Activated CD4-positive, alpha-beta T cell treated with anti-CD3 and anti-CD28 coated beads, Interleukin-2, amount 10 ng/mL, durations not matched to agents 7 days and 5 days (primary cell): ENCODE data around the gene PLXND1. TPM values are rescaled to one million over a fixed set of nuclear protein-coding genes. Genes with fewer than 3 reads are reported as not detected.
"Not testable (repeated sequence)": the region's sequence is repeated elsewhere in the genome, so short reads cannot be mapped to it uniquely, and the experiment has no call there.

Experiments used
- CTCF ChIA-PET: fragments of 350-600 bp; sonication (Branson Sonifier 250); formaldehyde crosslinking; loops from one replicate; lab custom pipeline; 2021; ENCODE audit warnings: antibody characterized with exemption; lab: Charles Lee
- POLR2A ChIA-PET: fragments of 350-600 bp; sonication (Branson Sonifier 250); formaldehyde crosslinking; loops from one replicate; lab custom pipeline; 2021; ENCODE audit warnings: antibody characterized with exemption; lab: Charles Lee
- DNase-seq: peaks from one replicate; pipeline ENCODE4 v3.0.0-alpha.2; 2020
- H3K27ac Mint-ChIP-seq: one replicate; pipeline ENCODE4 v1.8.0; 2021; ENCODE audit warnings: mild to moderate bottlenecking, moderate library complexity, mixed read lengths
- H3K27me3 Mint-ChIP-seq: one replicate; pipeline ENCODE4 v1.8.0; 2021; ENCODE audit warnings: mixed read lengths
- H3K36me3 Mint-ChIP-seq: one replicate; pipeline ENCODE4 v1.8.0; 2021; ENCODE audit warnings: low read depth, mixed read lengths
- H3K4me1 Mint-ChIP-seq: one replicate; pipeline ENCODE4 v1.8.0; 2021; ENCODE audit warnings: mixed read lengths
- H3K4me3 Mint-ChIP-seq: one replicate; pipeline ENCODE4 v1.8.0; 2021; ENCODE audit warnings: mild to moderate bottlenecking, moderate library complexity, mixed read lengths
- H3K9me3 Mint-ChIP-seq: one replicate; pipeline ENCODE4 v1.8.0; 2021; ENCODE audit warnings: mixed read lengths
- total RNA-seq, 2 experiments: library from RNA; stranded (reverse); gene quantifications; one replicate each; pipeline ENCODE4 v1.2.3, GENCODE V29; 2021

The PLXND1 gene
- total RNA-seq, 2 experiments from 2014 or later = 1.2 to 1.4 TPM

DNA sequence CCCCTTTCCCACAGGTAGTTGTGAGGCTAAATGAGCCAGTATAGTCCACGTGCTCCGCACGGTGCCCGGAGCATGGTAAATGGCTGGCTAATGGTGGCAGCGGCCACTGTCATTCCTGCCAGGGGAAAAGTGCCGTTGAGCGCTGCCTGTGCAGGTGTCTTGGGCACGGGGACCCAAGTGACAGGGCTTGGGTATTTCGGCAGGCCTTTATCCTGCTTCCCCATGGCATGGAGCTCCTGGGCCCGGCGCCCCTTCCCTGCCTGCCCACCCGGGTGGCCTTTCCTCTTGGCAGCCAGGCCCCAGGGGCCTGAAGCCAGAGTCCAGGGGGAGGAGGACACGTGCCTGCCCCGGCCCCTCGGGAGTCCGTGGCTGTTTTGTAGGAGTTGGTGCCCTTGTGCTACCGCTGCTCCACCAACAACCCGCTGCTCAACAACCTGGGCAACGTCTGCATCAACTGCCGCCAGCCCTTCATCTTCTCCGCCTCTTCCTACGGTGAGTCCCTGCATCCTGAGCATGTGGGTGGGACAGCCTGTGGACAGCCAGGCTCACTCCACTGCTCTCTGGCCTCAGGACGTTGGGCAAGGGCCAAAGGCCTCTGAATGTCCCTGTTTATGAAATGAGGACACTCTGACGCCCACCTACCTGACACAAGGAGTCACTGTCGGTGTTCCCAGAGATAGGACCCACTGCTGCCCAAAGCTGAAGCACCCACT, 91.2 kb downstream of the PLXND1 start:
- not testable (repeated sequence) for H3K4me1 Mint-ChIP-seq

DNA sequence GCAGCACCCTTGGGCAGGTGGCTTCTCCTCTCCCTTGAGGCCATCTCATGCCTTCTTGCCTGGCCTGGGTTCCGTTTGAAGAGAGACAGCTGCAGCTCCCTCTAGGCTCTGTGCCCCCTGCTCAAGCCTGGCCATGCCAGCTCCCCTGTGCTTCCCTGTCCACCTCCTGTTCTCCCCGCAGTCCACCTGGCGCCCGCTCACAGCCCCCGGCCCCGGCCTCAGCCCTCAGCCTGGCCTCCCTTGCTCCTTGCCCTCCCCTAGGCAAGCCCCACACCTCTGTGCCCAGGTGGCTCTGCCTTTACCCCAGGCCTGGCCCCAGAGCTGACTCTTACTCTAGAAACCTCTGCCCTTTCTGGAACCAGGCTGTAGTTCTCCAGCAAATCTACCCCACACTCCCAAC, 91.9 kb downstream of the PLXND1 start:
- no peak overlapping the region for H3K27ac Mint-ChIP-seq
- DNase-seq = no peak
- H3K4me1 Mint-ChIP-seq = peaks cover 10% of the 10 kb centered on the region
- H3K4me3 Mint-ChIP-seq = no peak overlapping the region
- no peaks in the 10 kb centered on the region for H3K9me3 Mint-ChIP-seq
- ChIA-PET POLR2A (no interaction called here), CTCF (interaction anchor here (1.2 to 1.9 kb wide), 3 partner anchors 9 to 20 kb away, joined by 4 to 6 read pairs (median 5); no protein-coding TSS in a partner anchor)
- no peaks in the 10 kb centered on the region for H3K36me3 Mint-ChIP-seq
- H3K27me3 Mint-ChIP-seq = no peaks in the 10 kb centered on the region

More for the DNA sequence above, 91.2 kb downstream of the PLXND1 start:
- H3K9me3 Mint-ChIP-seq, H3K4me3 Mint-ChIP-seq, POLR2A ChIA-PET, H3K27ac Mint-ChIP-seq, H3K27me3 Mint-ChIP-seq, DNase-seq, H3K36me3 Mint-ChIP-seq: not testable (repeated sequence)
- CTCF ChIA-PET = interaction anchor here (1.2 to 1.4 kb wide), 2 partner anchors 8 to 10 kb away, joined by 4 to 6 read pairs; no protein-coding TSS in a partner anchor

DNA sequence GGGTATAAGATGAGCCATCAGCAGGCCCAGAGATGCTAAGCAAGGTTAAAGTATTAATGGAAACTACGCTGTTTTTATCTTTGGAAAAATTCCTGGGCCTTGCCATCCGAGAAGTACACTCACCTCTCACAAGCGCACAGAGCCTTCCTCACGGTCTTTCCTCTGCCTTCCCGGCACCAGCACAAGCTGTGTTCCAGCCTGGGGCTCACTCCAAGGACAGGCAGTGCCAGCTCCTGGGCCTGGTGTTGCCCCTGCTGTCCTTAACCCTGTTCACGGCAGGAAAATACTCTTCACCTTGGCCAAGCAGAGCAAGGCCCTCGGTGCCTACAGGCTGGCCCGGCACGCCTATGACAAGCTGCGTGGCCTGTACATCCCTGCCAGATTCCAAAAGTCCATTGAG, 92.4 kb downstream of the PLXND1 start:
- Mint-ChIP-seq H3K27me3 (no peaks in the 10 kb centered on the region), H3K4me1 (peaks cover 10% of the 10 kb centered on the region), H3K9me3 (no peaks in the 10 kb centered on the region), H3K36me3 (no peaks in the 10 kb centered on the region), H3K4me3 (no peak overlapping the region), H3K27ac (no peak overlapping the region)
- no peak for DNase-seq
- ChIA-PET CTCF (interaction anchor here (1.2 to 1.9 kb wide), 3 partner anchors 10 to 20 kb away, joined by 4 to 6 read pairs (median 5); no protein-coding TSS in a partner anchor), POLR2A (no interaction called here)

DNA sequence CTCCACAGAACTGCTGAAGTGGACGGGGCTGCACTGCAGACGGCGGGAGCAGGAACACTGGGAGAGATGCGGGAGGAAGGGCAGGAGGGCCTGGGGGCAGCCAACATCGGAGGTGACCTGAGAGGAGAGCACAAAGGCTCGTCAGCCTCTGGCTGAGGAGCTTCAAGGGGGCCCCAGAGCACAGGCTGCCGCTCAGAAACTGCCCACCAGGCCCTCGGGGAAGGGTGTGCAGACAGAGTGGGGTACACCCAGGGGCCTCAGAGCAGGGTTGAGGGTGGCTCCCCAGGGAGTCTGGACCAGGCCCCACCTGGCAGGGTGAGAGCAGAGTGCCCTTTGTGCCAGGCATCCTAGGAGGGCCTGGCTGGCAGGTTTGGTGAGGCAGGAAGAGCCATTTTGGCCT, 92.8 kb downstream of the PLXND1 start:
- no peak overlapping the region for H3K4me3 Mint-ChIP-seq
- POLR2A ChIA-PET = no interaction called here

DNA sequence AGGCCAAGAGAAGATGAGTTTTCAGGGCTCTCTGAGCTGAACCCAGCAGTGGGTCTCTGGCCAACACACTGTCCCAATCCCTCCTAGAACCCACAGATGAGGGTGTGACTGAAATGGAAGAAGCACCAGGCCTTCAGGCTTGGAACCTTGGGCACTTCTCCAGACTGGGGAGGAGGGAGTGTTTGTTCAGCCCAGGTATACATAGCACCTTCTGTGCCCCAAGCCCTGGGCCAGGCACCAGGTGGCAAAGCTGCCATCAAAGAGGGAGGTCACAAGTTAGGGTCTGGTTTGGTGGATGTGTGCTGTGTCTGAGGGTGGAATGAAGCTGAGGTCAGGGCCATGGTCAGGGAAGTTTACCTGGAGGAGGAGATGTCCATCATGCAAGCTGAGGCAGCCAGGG, 93.9 kb downstream of the PLXND1 start:
- POLR2A ChIA-PET = no interaction called here
- Mint-ChIP-seq H3K27ac (no peak overlapping the region), H3K4me3 (no peak overlapping the region), H3K4me1 (peaks cover 10% of the 10 kb centered on the region), H3K36me3 (no peaks in the 10 kb centered on the region), H3K9me3 (no peaks in the 10 kb centered on the region), H3K27me3 (no peaks in the 10 kb centered on the region)
- CTCF ChIA-PET = interaction anchor here (1.9 kb wide), 1 partner anchor 22 kb away, joined by 5 read pairs; no protein-coding TSS in a partner anchor
- no peak for DNase-seq

More for the DNA sequence above, 92.8 kb downstream of the PLXND1 start:
- Mint-ChIP-seq H3K9me3 (no peaks in the 10 kb centered on the region), H3K27me3 (no peaks in the 10 kb centered on the region), H3K27ac (no peak overlapping the region), H3K36me3 (no peaks in the 10 kb centered on the region), H3K4me1 (peaks cover 10% of the 10 kb centered on the region)
- no peak for DNase-seq
- CTCF ChIA-PET = interaction anchor here (1.9 kb wide), 1 partner anchor 21 kb away, joined by 5 read pairs; no protein-coding TSS in a partner anchor

DNA sequence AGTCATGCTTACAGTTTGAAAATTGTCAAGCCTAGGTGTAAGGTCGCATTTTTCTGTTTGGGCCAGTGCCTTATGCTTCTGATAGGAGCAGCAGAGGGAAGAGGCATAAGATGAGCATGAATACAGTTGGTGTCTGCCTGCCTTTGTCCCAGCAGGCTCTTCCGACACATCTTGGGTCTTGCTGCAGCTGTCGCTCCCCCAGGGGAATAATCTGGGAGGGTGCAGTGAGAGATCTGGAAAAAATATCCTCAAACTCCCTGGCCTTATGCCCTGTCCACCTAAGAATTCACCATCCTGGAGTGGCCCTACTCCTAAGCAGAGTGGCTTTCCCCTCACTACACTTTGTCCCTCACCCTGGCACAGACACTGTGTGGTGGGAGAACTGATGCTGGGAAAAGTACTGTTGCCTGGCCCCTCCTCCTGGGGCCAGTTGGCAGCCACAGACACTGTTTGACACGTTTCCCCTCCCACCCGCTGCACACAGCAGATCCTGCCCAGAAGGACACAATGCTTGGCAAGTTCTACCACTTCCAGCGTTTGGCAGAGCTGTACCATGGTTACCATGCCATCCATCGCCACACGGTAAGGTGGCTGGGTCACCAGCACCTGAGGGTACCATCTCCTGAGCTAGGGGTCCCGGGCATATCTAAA, 99.2 kb downstream of the PLXND1 start:
- DNase-seq = no peak
- Mint-ChIP-seq H3K36me3 (no peaks in the 10 kb centered on the region), H3K9me3 (no peaks in the 10 kb centered on the region), H3K4me3 (no peak overlapping the region), H3K27ac (no peak overlapping the region), H3K4me1 (peaks cover 10% of the 10 kb centered on the region), H3K27me3 (no peaks in the 10 kb centered on the region)
- POLR2A ChIA-PET = no interaction called here
- CTCF ChIA-PET = interaction anchor here (1.1 kb wide), 1 partner anchor 15 kb away, joined by 3 read pairs; no protein-coding TSS in a partner anchor

DNA sequence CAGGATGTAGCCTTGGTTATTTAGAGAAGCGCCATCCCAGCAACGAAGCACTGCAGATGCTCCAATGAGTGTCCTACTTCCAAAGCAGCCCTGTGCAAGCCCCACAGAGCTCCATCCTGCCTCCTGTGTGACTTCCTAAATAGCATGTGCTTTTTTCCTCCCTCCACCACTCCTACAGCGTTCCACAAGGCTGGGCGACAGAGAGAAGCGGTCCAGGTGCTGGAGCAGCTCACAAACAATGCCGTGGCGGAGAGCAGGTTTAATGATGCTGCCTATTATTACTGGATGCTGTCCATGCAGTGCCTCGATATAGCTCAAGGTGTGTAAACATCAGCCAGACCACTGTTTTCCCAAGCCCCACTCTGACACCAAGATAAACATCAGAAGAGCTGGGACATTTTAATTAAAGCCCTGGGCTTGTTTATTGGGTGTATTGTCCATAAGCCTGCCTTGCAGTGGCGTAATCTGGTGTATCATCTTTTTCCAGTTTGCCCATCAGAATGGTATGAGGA, 100.2 kb downstream of the PLXND1 start:
- peaks cover 8% of the 10 kb centered on the region for H3K4me1 Mint-ChIP-seq
- ChIA-PET CTCF (interaction anchor here (1.1 kb wide), 1 partner anchor 14 kb away, joined by 3 read pairs; no protein-coding TSS in a partner anchor), POLR2A (no interaction called here)
- H3K4me3 Mint-ChIP-seq = no peak overlapping the region
- no peaks in the 10 kb centered on the region for H3K27me3 Mint-ChIP-seq
- no peaks in the 10 kb centered on the region for H3K36me3 Mint-ChIP-seq
- H3K27ac Mint-ChIP-seq = no peak overlapping the region
- H3K9me3 Mint-ChIP-seq = no peaks in the 10 kb centered on the region
- no peak for DNase-seq

DNA sequence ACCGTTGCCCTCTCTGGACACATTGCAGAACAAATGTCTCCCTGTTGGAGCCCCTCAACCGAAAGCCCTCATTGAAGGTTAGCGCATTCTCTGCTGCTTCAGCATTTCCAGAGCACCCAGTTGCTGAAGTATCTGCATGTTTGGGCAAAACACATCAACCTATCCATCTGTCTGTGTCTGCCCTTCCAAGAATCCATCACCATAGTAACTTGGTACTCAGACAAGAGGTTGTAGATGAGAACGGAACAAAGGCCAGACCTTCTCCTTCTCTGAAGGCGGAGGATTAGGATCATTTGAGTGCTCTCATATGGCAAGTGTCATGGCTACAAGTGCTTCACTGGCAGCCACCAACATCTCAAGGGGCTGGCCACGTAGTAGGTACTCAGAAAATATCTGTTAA, 101.1 kb downstream of the PLXND1 start:
- ChIA-PET POLR2A (no interaction called here), CTCF (no interaction called here)
- no peaks in the 10 kb centered on the region for H3K27me3 Mint-ChIP-seq
- no peak overlapping the region for H3K27ac Mint-ChIP-seq
- H3K4me1 Mint-ChIP-seq = no peaks in the 10 kb centered on the region
- H3K9me3 Mint-ChIP-seq = no peaks in the 10 kb centered on the region
- H3K4me3 Mint-ChIP-seq = no peak overlapping the region
- DNase-seq = no peak
- H3K36me3 Mint-ChIP-seq = no peaks in the 10 kb centered on the region

Other genes with a start within 250 kb of the PLXND1 start
- under 1 TPM; 0.69 TPM for gene EFCAB12, start 178.0 kb downstream of the PLXND1 start, total RNA-seq
- 10 to 100 TPM; 47.9 to 50.6 TPM for gene MBD4, start 166.7 kb downstream of the PLXND1 start, total RNA-seq
- 10 to 100 TPM; 24.9 to 27.2 TPM for gene IFT122, start 166.5 kb downstream of the PLXND1 start, total RNA-seq
- not detected for gene RHO, start 78.0 kb downstream of the PLXND1 start, total RNA-seq
- gene H1-8, start 63.5 kb downstream of the PLXND1 start, total RNA-seq = not detected